GM23248 (cell line): ENCODE data around the gene MACROD2. TPM values are rescaled to one million over a fixed set of nuclear protein-coding genes. Genes with fewer than 3 reads are reported as not detected.

Source experiments
- DNase-seq: peaks from one replicate; pipeline ENCODE4 v3.0.0-alpha.2; 2015
- H2AFZ ChIP-seq: fragments of 200-600 bp; sonication (generic); 2 replicates; pipeline ENCODE4 v1.6.1; 2016; ENCODE audit warnings: antibody characterized with exemption
- H3F3A ChIP-seq: fragments of 200-600 bp; sonication (generic); 2 replicates; pipeline ENCODE4 v1.6.1; 2016; ENCODE audit warnings: mild to moderate bottlenecking, antibody characterized with exemption, mixed run types; ENCODE audit not compliant: insufficient read depth
- H3K27ac ChIP-seq: fragments of 200-600 bp; sonication (generic); 2 replicates; pipeline ENCODE4 v1.5.1; 2016; ENCODE audit warnings: mild to moderate bottlenecking
- H3K27me3 ChIP-seq: fragments of 200-600 bp; sonication (generic); replicated peaks from 2 replicates; pipeline ENCODE4 v1.6.1; 2016; ENCODE audit warnings: mild to moderate bottlenecking; ENCODE audit not compliant: insufficient read depth
- H3K36me3 ChIP-seq: fragments of 200-600 bp; sonication (generic); 2 replicates; pipeline ENCODE4 v1.6.1; 2016; ENCODE audit warnings: low read depth, mild to moderate bottlenecking
- H3K4me1 ChIP-seq: fragments of 200-600 bp; sonication (generic); 2 replicates; pipeline ENCODE4 v1.6.1; 2016; ENCODE audit warnings: mild to moderate bottlenecking; ENCODE audit not compliant: insufficient read depth
- H3K4me2 ChIP-seq: fragments of 200-600 bp; sonication (generic); one replicate; pipeline ENCODE4 v1.6.1; 2016; ENCODE audit warnings: mild to moderate bottlenecking; ENCODE audit not compliant: unreplicated experiment
- H3K4me3 ChIP-seq: fragments of 200-600 bp; sonication (generic); 2 replicates; pipeline ENCODE4 v1.5.1; 2016; ENCODE audit warnings: mild to moderate bottlenecking
- H3K79me2 ChIP-seq: fragments of 200-600 bp; sonication (generic); 2 replicates; pipeline ENCODE4 v1.6.1; 2016; ENCODE audit warnings: mild to moderate bottlenecking; ENCODE audit not compliant: insufficient read depth
- H3K9ac ChIP-seq: fragments of 200-600 bp; sonication (generic); 2 replicates; pipeline ENCODE4 v1.6.1; 2016; ENCODE audit warnings: mild to moderate bottlenecking
- H3K9me2 ChIP-seq: fragments of 200-600 bp; sonication (generic); 2 replicates; pipeline ENCODE4 v1.6.1; 2016; ENCODE audit warnings: mixed run types, mild to moderate bottlenecking, moderate library complexity; ENCODE audit not compliant: insufficient read depth
- H3K9me3 ChIP-seq: fragments of 200-600 bp; sonication (generic); one replicate; pipeline ENCODE4 v1.6.1; 2017; ENCODE audit warnings: low read depth
- H4K20me1 ChIP-seq: fragments of 200-600 bp; sonication (generic); 2 replicates; pipeline ENCODE4 v1.6.0; 2016; ENCODE audit not compliant: insufficient read depth
- EZH2 ChIP-seq: fragments of 200-600 bp; sonication (generic); IDR thresholded peaks from 2 replicates; pipeline ENCODE4 v1.6.1; 2018; ENCODE audit warnings: antibody characterized with exemption, mild to moderate bottlenecking; ENCODE audit not compliant: insufficient read depth, poor library complexity, severe bottlenecking
- EZH2phosphoT487 ChIP-seq: fragments of 200-600 bp; sonication (generic); IDR thresholded peaks from 2 replicates; pipeline ENCODE4 v1.6.1; 2018; ENCODE audit warnings: antibody characterized with exemption, moderate library complexity, mild to moderate bottlenecking, low read depth; ENCODE audit not compliant: insufficient read depth
- WGBS, 2 experiments: methylation state at CpG; one replicate each; pipeline ENCODE4 v1.1.6; 2015 to 2017; ENCODE audit warnings: low lambda C conversion rate in 2 of 2, low coverage in 1 of 2; ENCODE audit errors: missing lambda C conversion rate in 2 of 2; 5-methylcytosine and 5-hydroxymethylcytosine counted together
- in situ Hi-C: fragments of 300-500 bp; cut with MboI; formaldehyde crosslinking; loops from 2 replicates; pipeline ENCODE4 v1.15.0; 2020
- polyA plus RNA-seq: library from polyadenylated mRNA; unstranded; fragments of >200 nt; fragmentation: Nextera tagmentation; extraction: Ambion mirVana; gene quantifications from 2 replicates; pipeline ENCODE4 v1.2.1, GENCODE V29; 2016
- total RNA-seq: library from RNA; depleted of rRNA; stranded (reverse); fragments of >200 nt; shearing (Covaris generic); gene quantifications from 2 replicates; pipeline ENCODE4 v1.2.3, GENCODE V29; 2014

The MACROD2 gene
- total and polyA plus RNA-seq, 2 experiments from 2014 or later, result 1.1 to 3.1 TPM

- no peak for DNase-seq
These were observed 1516.2 kb downstream of the MACROD2 start for GRCh38 chr20:15511551-15511950.

GRCh38 chr20:15512916-15513315 lies 1517.6 kb downstream of the MACROD2 start:
- no peaks in the 10 kb centered on the region for H3K79me2 ChIP-seq
- TF ChIP-seq EZH2phosphoT487, result no peak
- TF ChIP-seq EZH2, result no peak
- H2AFZ ChIP-seq, result no peak overlapping the region
- H4K20me1 ChIP-seq, result no peaks in the 10 kb centered on the region
- H3K4me2 ChIP-seq, result no peak overlapping the region
- WGBS, 2 experiments, result 16 to 21% methylated on average over 5 of the region's 5 CpGs
- no peaks in the 10 kb centered on the region for H3K36me3 ChIP-seq
- H3F3A ChIP-seq, result no peaks in the 10 kb centered on the region
- no peak overlapping the region for H3K9ac ChIP-seq
- DNase-seq, result no peak
- in situ Hi-C loops, result no loop called here
- H3K9me2 ChIP-seq, result no peaks in the 10 kb centered on the region
- H3K27me3 ChIP-seq, result no peaks in the 10 kb centered on the region
- H3K27ac ChIP-seq, result no peak overlapping the region
- no peaks in the 10 kb centered on the region for H3K4me1 ChIP-seq
- no peak overlapping the region for H3K4me3 ChIP-seq
- no peaks in the 10 kb centered on the region for H3K9me3 ChIP-seq

More at GRCh38 chr20:15511551-15511950, 1516.2 kb downstream of the MACROD2 start:
- Histone ChIP-seq H3K9me2 (no peaks in the 10 kb centered on the region), H3K4me3 (no peak overlapping the region), H3K4me2 (no peak overlapping the region), H2AFZ (no peak overlapping the region), H4K20me1 (no peaks in the 10 kb centered on the region), H3F3A (no peaks in the 10 kb centered on the region), H3K27me3 (no peaks in the 10 kb centered on the region), H3K4me1 (no peaks in the 10 kb centered on the region), H3K79me2 (no peaks in the 10 kb centered on the region), H3K36me3 (no peaks in the 10 kb centered on the region), H3K27ac (no peak overlapping the region), H3K9ac (no peak overlapping the region), H3K9me3 (no peaks in the 10 kb centered on the region)
- WGBS, 2 experiments, result 54 to 62% methylated on average over 1 of the region's 1 CpG
- in situ Hi-C loops, result no loop called here
- no peak for TF ChIP-seq EZH2
- TF ChIP-seq EZH2phosphoT487, result no peak

GRCh38 chr20:15515691-15516090 lies 1520.4 kb downstream of the MACROD2 start:
- Histone ChIP-seq H3K27me3 (no peaks in the 10 kb centered on the region), H3K9me2 (no peaks in the 10 kb centered on the region), H3K4me1 (no peaks in the 10 kb centered on the region), H3K4me2 (no peak overlapping the region), H3F3A (no peaks in the 10 kb centered on the region), H3K79me2 (no peaks in the 10 kb centered on the region), H3K9ac (no peak overlapping the region), H2AFZ (no peak overlapping the region), H3K4me3 (no peak overlapping the region), H3K36me3 (no peaks in the 10 kb centered on the region), H4K20me1 (no peaks in the 10 kb centered on the region), H3K9me3 (no peaks in the 10 kb centered on the region), H3K27ac (no peak overlapping the region)
- in situ Hi-C loops, result no loop called here
- DNase-seq, result no peak
- TF ChIP-seq EZH2phosphoT487, result no peak
- no peak for TF ChIP-seq EZH2
- 38 to 56% methylated on average over 2 of the region's 2 CpGs for WGBS, 2 experiments

GRCh38 chr20:15520930-15521524 lies 1525.7 kb downstream of the MACROD2 start:
- no peaks in the 10 kb centered on the region for H3K9me2 ChIP-seq
- H3K27ac ChIP-seq, result no peak overlapping the region
- no peaks in the 10 kb centered on the region for H3F3A ChIP-seq
- no peaks in the 10 kb centered on the region for H3K79me2 ChIP-seq
- no peaks in the 10 kb centered on the region for H3K9me3 ChIP-seq
- no peak overlapping the region for H3K4me2 ChIP-seq
- DNase-seq, result no peak
- TF ChIP-seq EZH2, result no peak
- no peak for TF ChIP-seq EZH2phosphoT487
- 32 to 42% methylated on average over 6 of the region's 6 CpGs for WGBS, 2 experiments
- H3K9ac ChIP-seq, result no peak overlapping the region
- no peaks in the 10 kb centered on the region for H3K27me3 ChIP-seq
- no peaks in the 10 kb centered on the region for H4K20me1 ChIP-seq
- no peaks in the 10 kb centered on the region for H3K4me1 ChIP-seq
- no peak overlapping the region for H2AFZ ChIP-seq
- in situ Hi-C loops, result no loop called here
- no peak overlapping the region for H3K4me3 ChIP-seq
- H3K36me3 ChIP-seq, result no peaks in the 10 kb centered on the region
